IMR-90 (cell line): ENCODE data around the gene LRRC56.

Experiments used
- CEBPB ChIP-seq: IDR thresholded peaks from 2 replicates; pipeline ENCODE4 v1.6.1; 2012; ENCODE audit warnings: low read depth, low read length, improper control_type of control experiment
- CHD1 ChIP-seq: IDR thresholded peaks from 2 replicates; pipeline ENCODE4 v1.6.1; 2012; ENCODE audit warnings: low read depth, low read length, improper control_type of control experiment
- MXI1 ChIP-seq: IDR thresholded peaks from 2 replicates; pipeline ENCODE4 v1.6.1; 2012; ENCODE audit warnings: low read depth, mild to moderate bottlenecking, low read length, moderate library complexity, borderline replicate concordance
- POLR2A ChIP-seq: IDR thresholded peaks from 2 replicates; pipeline ENCODE4 v1.6.1; 2012; ENCODE audit warnings: mild to moderate bottlenecking, low read depth, low read length
- RFX5 ChIP-seq: IDR thresholded peaks from 2 replicates; pipeline ENCODE4 v1.8.0; 2012; ENCODE audit warnings: low read depth, mild to moderate bottlenecking, low read length, moderate library complexity
- SMC3 ChIP-seq: fragments of 150-350 bp; IDR thresholded peaks from 2 replicates; pipeline ENCODE4 v1.6.1; 2016; ENCODE audit warnings: low read depth, mild to moderate bottlenecking, antibody characterized with exemption, low read length, moderate library complexity
- USF2 ChIP-seq: fragments of 150-350 bp; IDR thresholded peaks from 2 replicates; pipeline ENCODE4 v1.6.1; 2017; ENCODE audit warnings: mild to moderate bottlenecking, antibody characterized with exemption, low read length, low read depth
- TF ChIP-seq, protein P1 (sequence below): conservative IDR thresholded peaks from 2 replicates; pipeline ENCODE4 v1.5.1; 2012; ENCODE audit warnings: mild to moderate bottlenecking, low read depth, low read length, improper control_type of control experiment

DNA sequence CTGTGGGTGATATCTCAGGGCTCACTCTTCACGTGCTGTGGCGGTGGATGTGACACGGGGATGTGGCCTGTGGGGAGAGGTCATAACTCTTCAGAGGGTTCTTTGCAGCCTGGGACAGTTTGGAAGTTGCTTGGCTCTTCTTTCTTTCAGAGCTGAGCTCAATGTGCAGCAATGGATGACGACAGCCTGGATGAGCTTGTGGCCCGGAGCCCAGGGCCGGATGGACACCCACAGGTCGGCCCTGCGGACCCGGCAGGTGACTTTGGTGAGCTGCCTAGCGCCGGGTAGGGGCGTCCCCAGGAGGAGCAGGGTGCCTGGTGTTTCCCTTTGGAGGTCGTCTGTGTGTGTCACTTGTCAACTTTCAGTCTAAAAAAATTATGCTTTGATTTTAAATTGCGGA lies 44.0 kb downstream of the LRRC56 start:
- TF ChIP-seq, protein P1, sequence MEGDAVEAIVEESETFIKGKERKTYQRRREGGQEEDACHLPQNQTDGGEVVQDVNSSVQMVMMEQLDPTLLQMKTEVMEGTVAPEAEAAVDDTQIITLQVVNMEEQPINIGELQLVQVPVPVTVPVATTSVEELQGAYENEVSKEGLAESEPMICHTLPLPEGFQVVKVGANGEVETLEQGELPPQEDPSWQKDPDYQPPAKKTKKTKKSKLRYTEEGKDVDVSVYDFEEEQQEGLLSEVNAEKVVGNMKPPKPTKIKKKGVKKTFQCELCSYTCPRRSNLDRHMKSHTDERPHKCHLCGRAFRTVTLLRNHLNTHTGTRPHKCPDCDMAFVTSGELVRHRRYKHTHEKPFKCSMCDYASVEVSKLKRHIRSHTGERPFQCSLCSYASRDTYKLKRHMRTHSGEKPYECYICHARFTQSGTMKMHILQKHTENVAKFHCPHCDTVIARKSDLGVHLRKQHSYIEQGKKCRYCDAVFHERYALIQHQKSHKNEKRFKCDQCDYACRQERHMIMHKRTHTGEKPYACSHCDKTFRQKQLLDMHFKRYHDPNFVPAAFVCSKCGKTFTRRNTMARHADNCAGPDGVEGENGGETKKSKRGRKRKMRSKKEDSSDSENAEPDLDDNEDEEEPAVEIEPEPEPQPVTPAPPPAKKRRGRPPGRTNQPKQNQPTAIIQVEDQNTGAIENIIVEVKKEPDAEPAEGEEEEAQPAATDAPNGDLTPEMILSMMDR, result no peak
- no peak for TF ChIP-seq RFX5
- TF ChIP-seq POLR2A, result no peak
- TF ChIP-seq MXI1, result no peak
- TF ChIP-seq CEBPB, result no peak
- no peak for TF ChIP-seq USF2
- no peak for TF ChIP-seq CHD1
- no peak for TF ChIP-seq SMC3
